ENCODE measurements around the gene KLHL13.
"Not testable (repeated sequence)": the region's sequence is repeated elsewhere in the genome, so short reads cannot be mapped to it uniquely, and the experiment has no call there.

KLHL13 gene

GRCh38 chrX:117990438-117990837 is 126.2 kb downstream of the KLHL13 start:
- DNase-seq (ENCODE audit: low read depth in 2 of 2) = no peak

- no peak for DNase-seq (ENCODE audit: low read depth in 2 of 2)
Measured at GRCh38 chrX:117989512-117989911, 127.1 kb downstream of the KLHL13 start.

- DNase-seq (ENCODE audit: low read depth in 2 of 2) = no peak
Measured at GRCh38 chrX:117987373-117987772, 129.2 kb downstream of the KLHL13 start.

- DNase-seq (ENCODE audit: low read depth in 2 of 2) = no peak
Measured at GRCh38 chrX:117985241-117985640, 131.4 kb downstream of the KLHL13 start.

GRCh38 chrX:117982694-117983392 is 133.8 kb downstream of the KLHL13 start:
- DNase-seq (ENCODE audit: low read depth in 2 of 2) = no peak

GRCh38 chrX:117978402-117978801 is 138.2 kb downstream of the KLHL13 start:
- no peak for DNase-seq (ENCODE audit: low read depth in 2 of 2)

- no peak for DNase-seq (ENCODE audit: low read depth in 2 of 2)
Measured at GRCh38 chrX:117977526-117977925, 139.1 kb downstream of the KLHL13 start.

GRCh38 chrX:117973110-117973807 is 143.4 kb downstream of the KLHL13 start:
- no peak for DNase-seq (ENCODE audit: low read depth in 2 of 2)

- DNase-seq (ENCODE audit: low read depth in 2 of 2) = no peak
Measured at GRCh38 chrX:117972711-117973109, 143.9 kb downstream of the KLHL13 start.

GRCh38 chrX:117969782-117970181 is 146.8 kb downstream of the KLHL13 start:
- no peak for DNase-seq (ENCODE audit: low read depth in 2 of 2)

- no peak for DNase-seq (ENCODE audit: low read depth in 2 of 2)
Measured at GRCh38 chrX:117969328-117969727, 147.3 kb downstream of the KLHL13 start.

- DNase-seq (ENCODE audit: low read depth in 2 of 2) = no peak
Measured at GRCh38 chrX:117959045-117959444, 157.6 kb downstream of the KLHL13 start.

- DNase-seq (ENCODE audit: low read depth in 2 of 2) = no peak
Measured at GRCh38 chrX:117957128-117957527, 159.5 kb downstream of the KLHL13 start.

- DNase-seq (ENCODE audit: low read depth in 2 of 2) = not testable (repeated sequence)
Measured at GRCh38 chrX:117939296-117939695, 177.3 kb downstream of the KLHL13 start.

- no peak for DNase-seq (ENCODE audit: low read depth in 2 of 2)
Measured at GRCh38 chrX:117936118-117936517, 180.5 kb downstream of the KLHL13 start.

- not testable (repeated sequence) for DNase-seq (ENCODE audit: low read depth in 2 of 2)
Measured at GRCh38 chrX:117930116-117930515, 186.5 kb downstream of the KLHL13 start.

- no peak for DNase-seq (ENCODE audit: low read depth in 2 of 2)
Measured at GRCh38 chrX:117919755-117920154, 196.9 kb downstream of the KLHL13 start.

GRCh38 chrX:117910216-117910615 is 206.4 kb downstream of the KLHL13 start:
- no peak for DNase-seq (ENCODE audit: low read depth in 2 of 2)

GRCh38 chrX:117898226-117898625 is 218.4 kb downstream of the KLHL13 start:
- no peak for DNase-seq (ENCODE audit: low read depth in 2 of 2)

GRCh38 chrX:117895418-117895817 is 221.2 kb downstream of the KLHL13 start:
- DNase-seq (ENCODE audit: low read depth in 2 of 2) = no peak

- no peak for DNase-seq (ENCODE audit: low read depth in 2 of 2)
Measured at GRCh38 chrX:117892469-117892868, 224.1 kb downstream of the KLHL13 start.

GRCh38 chrX:117871796-117872195 is 244.8 kb downstream of the KLHL13 start:
- no peak for DNase-seq (ENCODE audit: low read depth in 2 of 2)

- no peak for DNase-seq (ENCODE audit: low read depth in 2 of 2)
Measured at GRCh38 chrX:117860517-117860916, 256.1 kb downstream of the KLHL13 start.
